GM19025 (cell line): ENCODE data around the gene OR6C68.
"Not testable (repeated sequence)": the region's sequence is repeated elsewhere in the genome, so short reads cannot be mapped to it uniquely, and the experiment has no call there.

Experiments
- ATAC-seq: cut with Tn5 transposase; IDR thresholded peaks from one replicate; pipeline ENCODE4 v1.9.1; 2021; ENCODE audit warnings: mild to moderate bottlenecking, low read depth, moderate library complexity; ENCODE audit not compliant: unreplicated experiment

Gene OR6C68

GRCh38 chr12:55492078-55492477 is at the start of gene OR6C68:
OR6C68 (plus strand) TSS chr12:55492378; CDS start chr12:55492378, 0 bp downstream.
- no peak for ATAC-seq

- no peak for ATAC-seq
Measured at GRCh38 chr12:55443776-55444175, 48.4 kb upstream of the OR6C68 start, which contains the start of gene OR6C2. OR6C2 (plus strand) TSS chr12:55444076; CDS start chr12:55452214, 8,138 bp downstream.

GRCh38 chr12:55445357-55445756 is 46.8 kb upstream of the OR6C68 start:
- ATAC-seq = no peak

- ATAC-seq = no peak
Measured at GRCh38 chr12:55446326-55446725, 45.9 kb upstream of the OR6C68 start.

DNA sequence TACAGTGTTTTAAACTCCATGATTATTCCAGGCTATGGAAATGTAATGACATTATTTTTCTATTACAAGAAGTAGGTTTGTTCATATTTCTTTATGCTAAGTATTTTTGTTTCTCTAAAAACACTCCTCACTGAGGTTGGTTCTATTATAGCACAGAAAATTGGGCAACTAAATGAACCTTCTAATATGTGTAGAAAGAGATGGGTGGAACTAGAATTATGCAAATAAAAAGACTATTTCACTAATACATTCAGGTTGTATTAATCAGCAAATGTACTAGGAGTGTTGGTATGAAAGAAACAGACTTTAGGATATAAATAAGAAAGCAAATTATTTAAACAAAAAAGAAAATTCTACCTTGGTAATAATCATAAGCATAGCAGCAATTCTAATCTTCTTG is 43.4 kb upstream of the OR6C68 start:
- ATAC-seq = no peak

DNA sequence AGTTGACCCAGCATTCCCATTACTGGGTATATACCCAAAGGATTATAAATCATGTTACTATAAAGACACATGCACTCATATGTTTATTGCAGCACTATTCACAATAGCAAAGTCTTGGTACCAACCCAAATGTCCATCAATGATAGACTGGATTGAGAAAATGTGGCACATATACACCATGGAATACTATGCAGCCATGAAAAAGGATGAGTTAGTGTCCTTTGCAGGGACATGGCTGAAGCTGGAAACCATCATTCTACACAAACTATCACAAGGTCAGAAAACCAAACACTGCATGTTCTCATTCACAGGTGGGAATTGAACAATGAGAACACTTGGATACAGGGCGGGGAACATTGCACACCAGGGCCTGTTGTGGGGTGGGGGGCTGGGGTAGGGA is 27.3 kb upstream of the OR6C68 start:
- ATAC-seq = not testable (repeated sequence)

DNA sequence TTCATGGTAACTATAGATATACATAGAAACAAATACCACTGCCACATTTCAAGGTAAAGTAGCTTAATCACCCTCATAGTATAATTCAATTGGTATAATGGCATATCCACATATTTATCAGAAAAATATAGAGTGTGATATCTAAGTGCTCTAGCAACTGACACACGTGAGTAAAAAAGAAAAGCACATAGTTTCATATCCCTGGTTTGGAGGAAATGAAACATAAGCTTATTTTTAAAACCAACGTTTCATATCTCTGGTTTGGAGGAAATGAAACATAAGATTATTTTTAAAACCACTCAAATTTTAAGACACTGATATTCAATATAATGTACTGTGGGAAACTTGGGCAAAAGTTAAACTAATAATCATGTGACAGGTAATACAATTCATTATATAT is 24.3 kb upstream of the OR6C68 start:
- no peak for ATAC-seq

- no peak for ATAC-seq
Measured at GRCh38 chr12:55469291-55469690, 22.9 kb upstream of the OR6C68 start.

- no peak for ATAC-seq
Measured at GRCh38 chr12:55470088-55470829, 21.9 kb upstream of the OR6C68 start, which contains the start of gene OR6C70. OR6C70 (minus strand) TSS chr12:55470138; CDS start chr12:55470138, 0 bp downstream.

DNA sequence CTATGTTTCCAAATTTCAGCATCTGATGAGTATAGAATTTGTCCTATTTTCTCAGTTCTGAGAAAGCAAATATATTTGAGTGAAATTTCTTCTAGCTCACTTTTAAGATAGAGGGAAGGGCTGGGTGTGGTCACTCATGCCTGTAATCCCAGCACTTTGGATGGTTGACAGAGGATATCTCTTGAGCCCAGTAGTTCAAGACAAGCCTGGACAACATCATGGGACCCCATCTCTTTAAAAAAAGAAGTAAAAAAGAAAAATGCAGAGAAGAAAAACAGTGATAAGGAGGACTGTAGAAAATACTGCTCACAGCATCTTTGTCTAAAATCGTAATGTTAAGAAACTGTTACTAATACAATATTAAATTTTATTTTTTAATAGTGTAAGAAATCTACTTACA is 19.9 kb upstream of the OR6C68 start:
- ATAC-seq = no peak

- ATAC-seq = not testable (repeated sequence)
Measured at GRCh38 chr12:55479136-55479535, 13.0 kb upstream of the OR6C68 start.

- not testable (repeated sequence) for ATAC-seq
Measured at GRCh38 chr12:55484284-55484683, 7.9 kb upstream of the OR6C68 start.

GRCh38 chr12:55495490-55495889 is 3.3 kb downstream of the OR6C68 start:
- no peak for ATAC-seq

DNA sequence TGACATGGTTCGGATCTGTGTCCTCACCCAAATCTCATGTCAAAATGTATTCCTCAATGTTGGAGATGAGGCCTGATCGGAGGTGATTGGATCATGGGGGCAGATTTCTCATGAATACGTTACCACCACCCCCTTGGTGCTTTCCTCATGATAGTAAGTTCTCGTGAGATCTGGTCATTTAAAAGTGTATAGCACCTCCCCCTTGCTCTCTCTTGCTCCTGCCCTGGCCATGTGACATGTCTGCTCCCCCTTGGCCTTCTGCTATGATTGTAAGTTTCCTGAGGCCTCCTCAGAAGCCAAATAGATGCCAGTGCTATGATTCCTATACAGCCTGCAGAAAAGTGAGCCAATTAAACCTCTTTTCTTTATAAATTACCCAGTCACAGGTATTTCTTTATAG is 7.1 kb downstream of the OR6C68 start:
- ATAC-seq = no peak

DNA sequence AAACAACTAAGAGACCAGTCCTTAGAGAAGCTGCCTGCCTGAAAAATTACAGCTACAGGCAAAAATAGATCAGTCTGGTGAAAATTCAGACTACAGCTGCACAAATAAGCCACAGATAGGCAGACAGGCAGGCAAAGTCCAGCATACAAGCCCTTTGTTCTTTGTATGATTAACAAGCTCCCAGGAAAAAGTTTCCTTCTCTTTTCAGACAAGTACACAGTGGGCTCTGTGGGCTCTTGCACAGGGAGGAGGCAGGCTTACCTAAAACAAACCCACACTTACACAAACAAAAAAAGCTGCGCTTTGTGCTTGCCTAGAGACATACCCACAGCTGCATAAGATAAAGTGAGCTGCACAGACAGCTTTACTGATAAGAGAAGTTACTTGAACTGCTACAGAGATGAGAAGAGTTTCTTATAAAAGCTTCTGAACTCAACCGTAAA is 7.7 kb downstream of the OR6C68 start:
- ATAC-seq = no peak

DNA sequence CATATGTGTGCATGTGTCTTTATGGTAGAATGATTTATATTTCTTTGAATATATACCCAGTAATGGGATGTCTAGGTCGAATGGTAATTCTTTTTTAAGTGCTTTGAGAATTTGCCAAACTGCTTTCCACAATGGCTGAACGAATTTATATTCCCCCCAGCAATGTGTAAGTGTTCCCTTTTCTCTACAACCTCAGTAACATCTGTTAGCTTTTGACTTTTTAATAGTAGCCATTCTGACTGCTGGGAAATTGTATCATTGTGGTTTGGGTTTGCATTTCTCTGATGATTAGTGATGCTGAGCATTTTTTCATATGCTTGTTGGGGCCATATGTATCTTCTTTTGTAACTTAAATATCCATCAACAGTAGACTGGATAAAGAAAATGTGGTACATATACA is 9.4 kb downstream of the OR6C68 start:
- ATAC-seq = no peak

DNA sequence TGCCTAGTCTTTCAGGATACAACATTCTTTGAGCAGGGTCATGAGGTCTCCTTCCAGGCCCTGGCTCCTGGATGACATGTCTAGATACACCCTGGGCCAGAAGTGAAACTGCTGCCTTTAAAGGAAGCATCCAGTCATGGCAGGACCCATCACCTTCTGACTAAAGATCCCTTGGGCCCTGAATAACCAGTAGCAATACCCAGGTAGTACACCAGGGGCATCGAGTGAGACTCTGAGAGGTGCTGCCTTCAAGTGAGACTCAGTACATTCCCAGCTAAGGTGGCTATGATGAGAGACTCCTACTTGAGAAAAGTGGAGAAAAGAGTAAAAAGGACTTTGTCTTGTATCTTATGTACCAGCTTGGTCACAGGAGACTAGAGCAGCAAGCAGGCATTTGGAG is 23.5 kb downstream of the OR6C68 start:
- ATAC-seq = no peak

DNA sequence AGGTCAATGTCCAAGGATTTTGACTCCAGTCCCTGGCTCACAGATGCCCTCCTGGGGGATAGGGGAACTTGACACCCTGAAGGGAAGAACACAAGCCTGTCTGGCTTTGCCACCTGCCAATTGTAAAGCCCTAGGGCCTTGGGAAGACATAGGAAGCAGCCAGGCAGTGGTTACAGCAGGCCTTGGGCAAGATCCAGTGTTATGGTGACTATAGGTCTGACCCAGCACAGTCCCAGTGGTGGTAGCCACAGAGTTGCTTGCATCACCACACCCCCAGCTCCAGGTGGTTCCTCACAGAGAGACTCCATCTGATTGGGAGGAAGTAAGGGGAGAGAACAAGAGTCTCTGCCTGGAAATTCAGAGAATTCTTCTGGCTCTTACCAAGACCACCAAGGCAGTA is 24.2 kb downstream of the OR6C68 start:
- ATAC-seq = no peak
